Kidney epithelial cell (primary cell): ENCODE results near the gene ARHGAP42. TPM values are rescaled to one million over a fixed set of nuclear protein-coding genes. Genes with fewer than 3 reads are reported as not detected.
A peak's percentile ranks its signal among the peaks of the same experiment; 100 is the strongest.

Source experiments
- DNase-seq: peaks from one replicate; pipeline ENCODE4 v3.0.0-alpha.2; 2010; ENCODE audit warnings: low read depth
- H3K27me3 ChIP-seq: 2 replicates; pipeline ENCODE4 v1.6.0; 2011; ENCODE audit warnings: low read length; ENCODE audit not compliant: control insufficient read depth, insufficient read depth
- H3K36me3 ChIP-seq: 2 replicates; pipeline ENCODE4 v1.5.1; 2011; ENCODE audit warnings: low read length; ENCODE audit not compliant: control insufficient read depth, insufficient read depth
- H3K4me3 ChIP-seq: 2 replicates; pipeline ENCODE4 v1.5.1; 2011; ENCODE audit warnings: low read depth, mild to moderate bottlenecking, control low read depth, low read length
- total RNA-seq: library from RNA; depleted of rRNA; stranded (reverse); fragments of >200 nt; gene quantifications from 2 replicates; pipeline ENCODE4 v1.2.3, GENCODE V29; 2015
- TF ChIP-seq, protein P1 (sequence below): IDR thresholded peaks from 2 replicates; pipeline ENCODE4 v1.5.1; 2011; ENCODE audit warnings: mild to moderate bottlenecking, moderate library complexity, low read length, control low read depth, inconsistent platforms; ENCODE audit not compliant: insufficient read depth, poor library complexity, severe bottlenecking

Gene ARHGAP42
- total RNA-seq, 1 donor from 2014 or later = 27.9 TPM

- no peak for DNase-seq
- Histone ChIP-seq H3K36me3 (no peaks in the 10 kb centered on the region), H3K4me3 (no peak overlapping the region), H3K27me3 (no peaks in the 10 kb centered on the region)
- TF ChIP-seq, protein P1, sequence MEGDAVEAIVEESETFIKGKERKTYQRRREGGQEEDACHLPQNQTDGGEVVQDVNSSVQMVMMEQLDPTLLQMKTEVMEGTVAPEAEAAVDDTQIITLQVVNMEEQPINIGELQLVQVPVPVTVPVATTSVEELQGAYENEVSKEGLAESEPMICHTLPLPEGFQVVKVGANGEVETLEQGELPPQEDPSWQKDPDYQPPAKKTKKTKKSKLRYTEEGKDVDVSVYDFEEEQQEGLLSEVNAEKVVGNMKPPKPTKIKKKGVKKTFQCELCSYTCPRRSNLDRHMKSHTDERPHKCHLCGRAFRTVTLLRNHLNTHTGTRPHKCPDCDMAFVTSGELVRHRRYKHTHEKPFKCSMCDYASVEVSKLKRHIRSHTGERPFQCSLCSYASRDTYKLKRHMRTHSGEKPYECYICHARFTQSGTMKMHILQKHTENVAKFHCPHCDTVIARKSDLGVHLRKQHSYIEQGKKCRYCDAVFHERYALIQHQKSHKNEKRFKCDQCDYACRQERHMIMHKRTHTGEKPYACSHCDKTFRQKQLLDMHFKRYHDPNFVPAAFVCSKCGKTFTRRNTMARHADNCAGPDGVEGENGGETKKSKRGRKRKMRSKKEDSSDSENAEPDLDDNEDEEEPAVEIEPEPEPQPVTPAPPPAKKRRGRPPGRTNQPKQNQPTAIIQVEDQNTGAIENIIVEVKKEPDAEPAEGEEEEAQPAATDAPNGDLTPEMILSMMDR = no peak
Measured at GRCh38 chr11:100719362-100719761, 32.3 kb downstream of the ARHGAP42 start.

DNA sequence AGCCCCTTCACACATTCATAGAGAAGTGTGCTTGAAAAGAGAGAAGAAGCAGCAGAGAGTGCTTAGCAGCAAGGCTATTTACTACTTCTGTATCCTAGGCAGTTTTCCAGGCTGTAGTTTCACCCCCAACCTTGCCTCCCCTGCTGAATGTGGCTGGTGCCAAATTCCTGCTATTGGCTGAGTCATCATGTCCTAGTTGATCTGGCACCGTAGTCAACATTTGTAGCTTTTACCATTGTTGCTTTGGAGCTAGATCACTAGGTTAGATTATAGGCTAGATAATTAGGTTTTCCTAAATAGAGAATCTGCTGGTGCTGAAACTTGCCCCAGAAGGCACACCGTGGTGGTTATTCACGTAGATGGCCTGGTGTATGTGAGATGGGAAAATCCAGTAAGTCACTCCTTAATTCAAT lies 32.7 kb downstream of the ARHGAP42 start:
- H3K27me3 ChIP-seq = no peaks in the 10 kb centered on the region
- peak; percentile 79 for DNase-seq
- TF ChIP-seq, protein P1 = no peak
- no peak overlapping the region for H3K4me3 ChIP-seq
- no peaks in the 10 kb centered on the region for H3K36me3 ChIP-seq

- TF ChIP-seq, protein P1 = no peak
- H3K27me3 ChIP-seq = no peaks in the 10 kb centered on the region
- H3K36me3 ChIP-seq = no peaks in the 10 kb centered on the region
- H3K4me3 ChIP-seq = no peak overlapping the region
- DNase-seq = no peak
Measured at GRCh38 chr11:100726680-100727079, 39.6 kb downstream of the ARHGAP42 start.

DNA sequence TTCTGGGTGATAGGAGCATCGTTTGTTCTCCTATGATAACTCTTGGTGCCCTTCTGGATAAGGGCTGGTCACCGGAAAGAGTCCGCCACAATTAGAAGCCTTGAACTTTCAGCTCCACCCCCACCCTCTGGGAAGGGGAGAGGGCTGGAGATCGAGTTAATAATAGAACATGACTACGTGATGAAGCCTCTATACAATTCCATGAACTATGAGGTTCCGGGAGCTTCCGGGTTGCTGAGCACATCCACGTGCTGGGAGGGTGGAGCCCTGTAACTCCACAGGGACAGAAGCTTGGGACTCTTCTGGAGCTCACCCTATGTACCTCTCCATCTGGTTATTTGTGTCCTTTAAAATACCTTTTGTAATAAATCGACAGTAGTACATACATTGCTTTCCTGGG lies 40.3 kb downstream of the ARHGAP42 start:
- H3K36me3 ChIP-seq = no peaks in the 10 kb centered on the region
- TF ChIP-seq, protein P1 = no peak
- no peak overlapping the region for H3K4me3 ChIP-seq
- no peaks in the 10 kb centered on the region for H3K27me3 ChIP-seq
- no peak for DNase-seq

DNA sequence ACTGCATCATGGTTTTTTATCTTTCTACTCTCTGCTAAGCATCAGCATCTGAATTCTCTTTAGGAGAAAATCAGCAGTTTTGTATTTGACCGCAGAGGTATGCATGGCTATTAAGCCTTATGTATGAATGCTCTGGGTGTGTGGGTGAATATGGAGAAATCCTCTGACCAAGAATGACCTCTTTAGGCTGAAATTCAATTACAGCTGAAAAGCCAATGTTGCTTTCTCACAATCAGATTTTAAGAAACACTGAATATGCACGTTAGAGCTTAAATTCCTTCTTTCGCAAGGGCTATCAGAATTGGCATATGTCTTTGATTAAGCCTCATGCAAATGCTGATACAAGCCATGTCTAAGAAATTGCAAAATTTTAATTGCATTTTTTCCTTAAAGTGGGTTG lies 43.2 kb downstream of the ARHGAP42 start:
- Histone ChIP-seq H3K27me3 (no peaks in the 10 kb centered on the region), H3K36me3 (no peaks in the 10 kb centered on the region), H3K4me3 (no peak overlapping the region)
- TF ChIP-seq, protein P1 = no peak
- no peak for DNase-seq

DNA sequence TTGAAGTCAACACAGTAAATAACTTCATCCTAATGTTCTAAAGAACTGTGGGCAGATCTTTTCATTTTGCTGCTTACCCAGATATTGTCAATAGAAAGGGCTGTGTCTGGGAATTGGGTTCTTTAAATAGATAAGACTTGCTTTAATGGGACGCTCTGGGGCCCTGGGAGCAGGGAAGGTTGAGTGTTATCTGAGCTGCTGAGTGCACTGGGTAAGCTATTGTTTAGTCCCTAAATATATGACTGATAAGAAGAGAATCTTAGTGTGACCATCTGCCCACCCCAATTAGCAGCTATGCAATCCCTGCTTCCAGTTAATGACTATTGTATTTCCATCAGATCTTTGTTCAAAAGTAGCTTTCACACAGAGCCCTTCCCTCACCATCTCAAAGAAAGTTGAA lies 44.4 kb downstream of the ARHGAP42 start:
- Histone ChIP-seq H3K36me3 (no peaks in the 10 kb centered on the region), H3K27me3 (no peaks in the 10 kb centered on the region), H3K4me3 (no peak overlapping the region)
- no peak for DNase-seq
- TF ChIP-seq, protein P1 = no peak
